Measurements from ENCODE around the gene ZNF521.

The ZNF521 gene

GRCh38 chr18:25180973-25181548 lies 170.9 kb downstream of the ZNF521 start:
- Histone ChIP-seq H3K4ac (ENCODE audit: low read length) (no peak overlapping the region), H3K27me3 (ENCODE audit: control insufficient read depth in 3 of 3, insufficient read depth in 3 of 3, low read depth in 1 of 3, low read length in 3 of 3) (no peaks in the 10 kb centered on the region), H3K4me3 (ENCODE audit: low read length in 2 of 2) (no peak overlapping the region), H2AK5ac (ENCODE audit: low read depth, low read length) (no peak overlapping the region), H4K8ac (ENCODE audit: low read depth, low read length) (no peak overlapping the region), H3K27ac (replicated peaks; ENCODE audit: low read length) (no peak overlapping the region), H3K23ac (ENCODE audit: low read depth, low read length, poor library complexity) (no peak overlapping the region), H3K4me2 (ENCODE audit: insufficient read depth, low read length, poor library complexity, severe bottlenecking) (no peak overlapping the region), H3K9me3 (replicated peaks in 1 of 2; ENCODE audit: control insufficient read depth in 2 of 2, insufficient read depth in 1 of 2, low read depth in 1 of 2, low read length in 2 of 2) (no peaks in the 10 kb centered on the region), H2BK15ac (ENCODE audit: low read length) (no peak overlapping the region), H3K4me1 (ENCODE audit: control insufficient read depth in 2 of 2, insufficient read depth in 1 of 2, low read depth in 1 of 2, low read length in 2 of 2) (peaks cover 0 to 9% of the 10 kb centered on the region in 2 donors), H4K91ac (ENCODE audit: low read depth, low read length, poor library complexity) (no peak overlapping the region), H3K79me1 (ENCODE audit: low read depth, low read length) (no peaks in the 10 kb centered on the region), H2BK12ac (ENCODE audit: low read length) (no peak overlapping the region), H3K9ac (ENCODE audit: low read depth, low read length, poor library complexity) (no peak overlapping the region), H3K14ac (ENCODE audit: low read length) (no peak overlapping the region), H2BK120ac (ENCODE audit: low read depth, low read length) (no peak overlapping the region), H2BK5ac (ENCODE audit: low read length) (no peak overlapping the region), H3K18ac (ENCODE audit: low read length) (no peak overlapping the region), H2AFZ (ENCODE audit: low read length) (no peak overlapping the region), H3K36me3 (replicated peaks in 1 of 2; ENCODE audit: control insufficient read depth in 2 of 2, insufficient read depth in 2 of 2, low read length in 2 of 2) (peaks cover 0 to 42% of the 10 kb centered on the region in 2 donors)
- DNase-seq (ENCODE audit: low spot score) = no peak
- no CpG with 5 or more reads among the region's 6 CpGs for WGBS, 2 donors (ENCODE audit: extremely low coverage in 2 of 2, insufficient read length in 2 of 2, insufficient replicate concordance in 1 of 2)

GRCh38 chr18:25177631-25178030 lies 174.3 kb downstream of the ZNF521 start:
- H3K9me3 ChIP-seq (replicated peaks in 1 of 2; ENCODE audit: control insufficient read depth in 2 of 2, insufficient read depth in 1 of 2, low read depth in 1 of 2, low read length in 2 of 2) = no peaks in the 10 kb centered on the region
- no CpG with 5 or more reads among the region's 3 CpGs for WGBS, 2 donors (ENCODE audit: extremely low coverage in 2 of 2, insufficient read length in 2 of 2, insufficient replicate concordance in 1 of 2)
- peaks cover 0 to 29% of the 10 kb centered on the region in 2 donors for H3K36me3 ChIP-seq (replicated peaks in 1 of 2; ENCODE audit: control insufficient read depth in 2 of 2, insufficient read depth in 2 of 2, low read length in 2 of 2)
- H3K4me1 ChIP-seq (ENCODE audit: control insufficient read depth in 2 of 2, insufficient read depth in 1 of 2, low read depth in 1 of 2, low read length in 2 of 2) = peaks cover 0 to 16% of the 10 kb centered on the region in 2 donors
- H3K18ac ChIP-seq (ENCODE audit: low read length) = no peak overlapping the region
- H3K79me1 ChIP-seq (ENCODE audit: low read depth, low read length) = no peaks in the 10 kb centered on the region
- no peak overlapping the region for H4K91ac ChIP-seq (ENCODE audit: low read depth, low read length, poor library complexity)
- H2AK5ac ChIP-seq (ENCODE audit: low read depth, low read length) = no peak overlapping the region
- no peak overlapping the region for H3K14ac ChIP-seq (ENCODE audit: low read length)
- H2AFZ ChIP-seq (ENCODE audit: low read length) = no peak overlapping the region
- no peak overlapping the region for H3K4me2 ChIP-seq (ENCODE audit: insufficient read depth, low read length, poor library complexity, severe bottlenecking)
- H3K27ac ChIP-seq (replicated peaks; ENCODE audit: low read length) = no peak overlapping the region
- H3K23ac ChIP-seq (ENCODE audit: low read depth, low read length, poor library complexity) = no peak overlapping the region
- H2BK120ac ChIP-seq (ENCODE audit: low read depth, low read length) = no peak overlapping the region
- H3K27me3 ChIP-seq (ENCODE audit: control insufficient read depth in 3 of 3, insufficient read depth in 3 of 3, low read depth in 1 of 3, low read length in 3 of 3) = no peaks in the 10 kb centered on the region
- H4K8ac ChIP-seq (ENCODE audit: low read depth, low read length) = no peak overlapping the region
- no peak overlapping the region for H2BK12ac ChIP-seq (ENCODE audit: low read length)
- no peak overlapping the region for H3K9ac ChIP-seq (ENCODE audit: low read depth, low read length, poor library complexity)
- H2BK5ac ChIP-seq (ENCODE audit: low read length) = no peak overlapping the region
- DNase-seq (ENCODE audit: low spot score) = no peak
- no peak overlapping the region for H2BK15ac ChIP-seq (ENCODE audit: low read length)
- H3K4ac ChIP-seq (ENCODE audit: low read length) = no peak overlapping the region
- no peak overlapping the region for H3K4me3 ChIP-seq (ENCODE audit: low read length in 2 of 2)

GRCh38 chr18:25176518-25177042 lies 175.4 kb downstream of the ZNF521 start:
- no peak overlapping the region for H4K8ac ChIP-seq (ENCODE audit: low read depth, low read length)
- H2BK5ac ChIP-seq (ENCODE audit: low read length) = no peak overlapping the region
- H3K4me1 ChIP-seq (ENCODE audit: control insufficient read depth in 2 of 2, insufficient read depth in 1 of 2, low read depth in 1 of 2, low read length in 2 of 2) = peaks cover 0 to 16% of the 10 kb centered on the region in 2 donors
- no peaks in the 10 kb centered on the region for H3K79me1 ChIP-seq (ENCODE audit: low read depth, low read length)
- no peak overlapping the region for H2AFZ ChIP-seq (ENCODE audit: low read length)
- H3K9ac ChIP-seq (ENCODE audit: low read depth, low read length, poor library complexity) = no peak overlapping the region
- H3K23ac ChIP-seq (ENCODE audit: low read depth, low read length, poor library complexity) = no peak overlapping the region
- H3K27ac ChIP-seq (replicated peaks; ENCODE audit: low read length) = no peak overlapping the region
- H3K4me3 ChIP-seq (ENCODE audit: low read length in 2 of 2) = no peak overlapping the region
- DNase-seq (ENCODE audit: low spot score) = no peak
- no peak overlapping the region for H3K4me2 ChIP-seq (ENCODE audit: insufficient read depth, low read length, poor library complexity, severe bottlenecking)
- H2BK120ac ChIP-seq (ENCODE audit: low read depth, low read length) = no peak overlapping the region
- no peaks in the 10 kb centered on the region for H3K9me3 ChIP-seq (replicated peaks in 1 of 2; ENCODE audit: control insufficient read depth in 2 of 2, insufficient read depth in 1 of 2, low read depth in 1 of 2, low read length in 2 of 2)
- H3K27me3 ChIP-seq (ENCODE audit: control insufficient read depth in 3 of 3, insufficient read depth in 3 of 3, low read depth in 1 of 3, low read length in 3 of 3) = no peaks in the 10 kb centered on the region
- no peak overlapping the region for H3K14ac ChIP-seq (ENCODE audit: low read length)
- no peak overlapping the region for H2BK15ac ChIP-seq (ENCODE audit: low read length)
- H3K18ac ChIP-seq (ENCODE audit: low read length) = no peak overlapping the region
- H3K4ac ChIP-seq (ENCODE audit: low read length) = no peak overlapping the region
- no CpG with 5 or more reads among the region's 19 CpGs for WGBS, 2 donors (ENCODE audit: extremely low coverage in 2 of 2, insufficient read length in 2 of 2, insufficient replicate concordance in 1 of 2)
- no peak overlapping the region for H4K91ac ChIP-seq (ENCODE audit: low read depth, low read length, poor library complexity)
- peaks cover 0 to 25% of the 10 kb centered on the region in 2 donors for H3K36me3 ChIP-seq (replicated peaks in 1 of 2; ENCODE audit: control insufficient read depth in 2 of 2, insufficient read depth in 2 of 2, low read length in 2 of 2)
- H2BK12ac ChIP-seq (ENCODE audit: low read length) = no peak overlapping the region
- H2AK5ac ChIP-seq (ENCODE audit: low read depth, low read length) = no peak overlapping the region

GRCh38 chr18:25175558-25176517 lies 176.1 kb downstream of the ZNF521 start:
- no peak for DNase-seq (ENCODE audit: low spot score)
- Histone ChIP-seq H2BK120ac (ENCODE audit: low read depth, low read length) (no peak overlapping the region), H3K27me3 (ENCODE audit: control insufficient read depth in 3 of 3, insufficient read depth in 3 of 3, low read depth in 1 of 3, low read length in 3 of 3) (no peaks in the 10 kb centered on the region), H3K23ac (ENCODE audit: low read depth, low read length, poor library complexity) (no peak overlapping the region), H3K4me1 (ENCODE audit: control insufficient read depth in 2 of 2, insufficient read depth in 1 of 2, low read depth in 1 of 2, low read length in 2 of 2) (peaks cover 0 to 11% of the 10 kb centered on the region in 2 donors), H2AK5ac (ENCODE audit: low read depth, low read length) (no peak overlapping the region), H2BK12ac (ENCODE audit: low read length) (no peak overlapping the region), H3K18ac (ENCODE audit: low read length) (no peak overlapping the region), H3K27ac (replicated peaks; ENCODE audit: low read length) (no peak overlapping the region), H3K9ac (ENCODE audit: low read depth, low read length, poor library complexity) (no peak overlapping the region), H2BK15ac (ENCODE audit: low read length) (no peak overlapping the region), H4K91ac (ENCODE audit: low read depth, low read length, poor library complexity) (no peak overlapping the region), H2AFZ (ENCODE audit: low read length) (no peak overlapping the region), H2BK5ac (ENCODE audit: low read length) (no peak overlapping the region), H3K9me3 (replicated peaks in 1 of 2; ENCODE audit: control insufficient read depth in 2 of 2, insufficient read depth in 1 of 2, low read depth in 1 of 2, low read length in 2 of 2) (no peaks in the 10 kb centered on the region), H3K4me2 (ENCODE audit: insufficient read depth, low read length, poor library complexity, severe bottlenecking) (no peak overlapping the region), H3K4me3 (ENCODE audit: low read length in 2 of 2) (no peak overlapping the region), H3K4ac (ENCODE audit: low read length) (no peak overlapping the region), H3K14ac (ENCODE audit: low read length) (no peak overlapping the region), H3K36me3 (replicated peaks in 1 of 2; ENCODE audit: control insufficient read depth in 2 of 2, insufficient read depth in 2 of 2, low read length in 2 of 2) (peaks cover 0 to 20% of the 10 kb centered on the region in 2 donors), H3K79me1 (ENCODE audit: low read depth, low read length) (no peaks in the 10 kb centered on the region), H4K8ac (ENCODE audit: low read depth, low read length) (no peak overlapping the region)
- no CpG with 5 or more reads among the region's 10 CpGs for WGBS, 2 donors (ENCODE audit: extremely low coverage in 2 of 2, insufficient read length in 2 of 2, insufficient replicate concordance in 1 of 2)
